Ascending aorta (tissue), 2 donors: ENCODE data around the gene LRRIQ1. TPM values are rescaled to one million over a fixed set of nuclear protein-coding genes. Genes with fewer than 3 reads are reported as not detected.
A peak's percentile ranks its signal among the peaks of the same experiment; 100 is the strongest.

Source experiments
- DNase-seq, 2 donors: peaks; one replicate each; pipeline ENCODE4 v3.0.0-alpha.2; 2019; ENCODE audit warnings: low spot score in 2 of 2
- H3K27ac ChIP-seq, 2 donors: fragments of 200-600 bp; sonication (generic); one replicate each; pipeline ENCODE4 v1.5.1; 2016 to 2017; ENCODE audit warnings: mild to moderate bottlenecking in 1 of 2
- H3K27me3 ChIP-seq: fragments of 200-600 bp; sonication (generic); one replicate; pipeline ENCODE4 v1.5.1; 2017
- H3K36me3 ChIP-seq, 2 donors: fragments of 200-600 bp; sonication (generic); one replicate each; pipeline ENCODE4 v1.5.1; 2016
- H3K4me1 ChIP-seq, 2 donors: fragments of 200-600 bp; sonication (generic); one replicate each; pipeline ENCODE4 v1.5.1; 2016 to 2017; ENCODE audit warnings: mild to moderate bottlenecking in 1 of 2
- H3K4me3 ChIP-seq, 2 donors: fragments of 200-600 bp; sonication (generic); one replicate each; pipeline ENCODE4 v1.5.1; 2016 to 2017; ENCODE audit warnings: mild to moderate bottlenecking in 1 of 2
- H3K9me3 ChIP-seq, 2 donors: fragments of 200-600 bp; sonication (generic); one replicate each; pipeline ENCODE4 v1.5.1; 2016
- intact Hi-C: fragments of 100-400 bp; cut with DNase I; formaldehyde crosslinking; loops from one replicate; pipeline ENCODE4 v1.15.1; 2023
- total RNA-seq: library from RNA; depleted of rRNA; stranded (reverse); fragments of >200 nt; gene quantifications from one replicate; pipeline ENCODE4 v1.1.0, GENCODE V29; 2016
- TF ChIP-seq, protein P1 (sequence below), 3 experiments: fragments of 200-600 bp in 2 of 3; fragments of 450-650 bp in 1 of 3; sonication (generic) in 2 of 3; IDR thresholded peaks; one replicate each; pipeline ENCODE4 v1.5.1; 2016 to 2019; ENCODE audit warnings: antibody characterized with exemption in 3 of 3, mild to moderate bottlenecking in 1 of 3, moderate library complexity in 1 of 3

Gene LRRIQ1
- total RNA-seq, 1 donor from 2014 or later: not detected

DNA sequence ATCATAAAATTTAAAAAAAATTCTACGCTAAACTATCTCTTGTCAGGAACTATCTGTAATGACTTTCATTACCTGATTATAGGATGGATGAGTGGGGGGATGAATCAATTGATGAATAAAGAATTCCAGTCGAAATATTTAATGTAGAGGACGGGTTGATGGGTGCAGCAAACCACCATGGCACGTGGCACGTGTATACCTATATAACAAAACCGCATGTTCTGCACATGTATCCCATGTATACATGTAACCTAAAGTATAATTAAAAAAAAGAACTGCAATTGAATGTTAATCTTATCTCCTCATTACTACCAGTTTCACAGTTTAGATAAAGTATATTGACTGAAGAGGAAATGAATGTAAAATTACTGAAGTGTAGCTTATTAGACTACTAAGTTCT is 23.4 kb downstream of the LRRIQ1 start:
- no peak overlapping the region for H3K4me3 ChIP-seq
- no peaks in the 10 kb centered on the region for H3K4me1 ChIP-seq
- H3K27me3 ChIP-seq: no peaks in the 10 kb centered on the region
- H3K36me3 ChIP-seq: no peaks in the 10 kb centered on the region
- intact Hi-C loops: no loop called here
- TF ChIP-seq, protein P1, sequence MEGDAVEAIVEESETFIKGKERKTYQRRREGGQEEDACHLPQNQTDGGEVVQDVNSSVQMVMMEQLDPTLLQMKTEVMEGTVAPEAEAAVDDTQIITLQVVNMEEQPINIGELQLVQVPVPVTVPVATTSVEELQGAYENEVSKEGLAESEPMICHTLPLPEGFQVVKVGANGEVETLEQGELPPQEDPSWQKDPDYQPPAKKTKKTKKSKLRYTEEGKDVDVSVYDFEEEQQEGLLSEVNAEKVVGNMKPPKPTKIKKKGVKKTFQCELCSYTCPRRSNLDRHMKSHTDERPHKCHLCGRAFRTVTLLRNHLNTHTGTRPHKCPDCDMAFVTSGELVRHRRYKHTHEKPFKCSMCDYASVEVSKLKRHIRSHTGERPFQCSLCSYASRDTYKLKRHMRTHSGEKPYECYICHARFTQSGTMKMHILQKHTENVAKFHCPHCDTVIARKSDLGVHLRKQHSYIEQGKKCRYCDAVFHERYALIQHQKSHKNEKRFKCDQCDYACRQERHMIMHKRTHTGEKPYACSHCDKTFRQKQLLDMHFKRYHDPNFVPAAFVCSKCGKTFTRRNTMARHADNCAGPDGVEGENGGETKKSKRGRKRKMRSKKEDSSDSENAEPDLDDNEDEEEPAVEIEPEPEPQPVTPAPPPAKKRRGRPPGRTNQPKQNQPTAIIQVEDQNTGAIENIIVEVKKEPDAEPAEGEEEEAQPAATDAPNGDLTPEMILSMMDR (IDR thresholded peaks at IDR 0.05): no peak
- DNase-seq: no peak
- no peaks in the 10 kb centered on the region for H3K9me3 ChIP-seq
- H3K27ac ChIP-seq: no peak overlapping the region

DNA sequence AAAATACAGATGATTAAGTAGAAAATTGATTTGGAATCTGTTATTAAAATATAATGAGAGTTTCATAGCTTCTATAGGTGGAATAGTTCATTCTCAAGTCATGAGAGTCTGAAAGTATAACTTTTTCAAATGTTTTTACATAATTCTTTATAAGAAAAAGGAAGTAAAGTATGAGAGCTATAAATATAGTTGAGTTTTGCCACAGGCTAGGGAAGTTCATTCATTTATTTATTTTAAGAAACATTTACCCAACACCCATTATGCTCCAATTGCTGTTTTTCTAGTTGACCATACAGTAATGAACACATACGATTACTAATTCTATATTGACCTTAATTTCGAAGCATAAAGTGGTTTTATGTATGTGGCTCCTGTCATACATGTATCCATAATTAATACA is 24.8 kb downstream of the LRRIQ1 start:
- TF ChIP-seq, protein P1 (IDR thresholded peaks at IDR 0.05): no peak
- Histone ChIP-seq H3K36me3 (no peaks in the 10 kb centered on the region), H3K9me3 (no peaks in the 10 kb centered on the region), H3K4me3 (no peak overlapping the region), H3K27me3 (no peaks in the 10 kb centered on the region), H3K4me1 (no peaks in the 10 kb centered on the region), H3K27ac (no peak overlapping the region)
- intact Hi-C loops: no loop called here
- DNase-seq: no peak

DNA sequence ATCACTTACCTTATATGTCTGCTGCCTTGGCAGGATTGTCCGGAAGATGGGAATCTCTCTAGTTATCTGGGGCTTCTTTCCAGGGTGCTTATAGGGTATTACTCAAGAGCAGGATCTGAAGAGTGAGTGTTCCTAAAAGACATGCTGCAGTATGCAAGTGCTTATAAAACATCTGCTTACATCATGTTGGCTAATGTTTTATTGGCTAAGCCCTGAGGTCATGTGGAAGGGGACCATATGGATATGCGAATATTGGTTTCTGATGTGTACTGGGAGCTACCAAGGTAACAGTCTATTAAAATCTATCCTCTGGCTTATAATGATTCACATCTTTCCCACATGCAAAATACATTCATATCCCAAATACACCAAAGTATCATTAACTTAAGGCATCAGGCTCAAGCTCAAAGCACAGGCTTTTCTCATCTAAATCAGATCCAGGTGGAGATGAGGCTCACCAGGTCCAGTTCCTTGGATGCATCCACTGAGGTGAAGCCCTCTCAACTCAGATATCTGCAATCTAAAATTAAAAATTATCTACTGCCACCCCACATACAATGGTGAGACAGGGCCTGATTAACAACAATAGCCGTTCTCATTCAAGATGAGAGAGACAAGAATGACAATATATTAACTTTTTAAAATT is 29.8 kb downstream of the LRRIQ1 start:
- no peak overlapping the region for H3K27ac ChIP-seq
- H3K36me3 ChIP-seq: no peaks in the 10 kb centered on the region
- H3K9me3 ChIP-seq: no peaks in the 10 kb centered on the region
- no peak overlapping the region for H3K4me3 ChIP-seq
- intact Hi-C loops: no loop called here
- TF ChIP-seq, protein P1 (IDR thresholded peaks at IDR 0.05): no peak
- no peaks in the 10 kb centered on the region for H3K4me1 ChIP-seq
- H3K27me3 ChIP-seq: no peaks in the 10 kb centered on the region
- no peak for DNase-seq

DNA sequence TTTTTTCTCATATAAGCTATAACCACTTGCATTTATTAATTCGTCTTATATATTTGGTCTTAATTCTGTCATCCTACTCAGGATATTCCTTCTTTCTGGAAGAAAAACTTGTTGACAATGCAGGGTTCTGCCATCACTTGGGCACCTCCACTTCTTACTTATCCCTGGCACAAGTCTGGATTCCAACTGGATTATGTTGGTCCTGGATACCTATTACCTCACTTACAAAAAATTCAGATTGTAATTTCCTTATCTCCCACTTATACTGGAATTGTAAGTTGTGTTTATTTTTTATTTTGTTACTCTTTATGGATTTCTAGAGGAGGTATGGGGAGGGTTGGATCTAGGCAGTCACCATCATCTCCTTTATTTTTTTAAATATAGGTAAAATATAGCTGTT is 36.7 kb downstream of the LRRIQ1 start:
- no peaks in the 10 kb centered on the region for H3K27me3 ChIP-seq
- H3K9me3 ChIP-seq: no peaks in the 10 kb centered on the region
- H3K4me1 ChIP-seq: no peaks in the 10 kb centered on the region
- intact Hi-C loops: no loop called here
- no peak overlapping the region for H3K4me3 ChIP-seq
- TF ChIP-seq, protein P1 (IDR thresholded peaks at IDR 0.05): no peak
- H3K27ac ChIP-seq: no peak overlapping the region
- H3K36me3 ChIP-seq: no peaks in the 10 kb centered on the region
- DNase-seq: no peak

DNA sequence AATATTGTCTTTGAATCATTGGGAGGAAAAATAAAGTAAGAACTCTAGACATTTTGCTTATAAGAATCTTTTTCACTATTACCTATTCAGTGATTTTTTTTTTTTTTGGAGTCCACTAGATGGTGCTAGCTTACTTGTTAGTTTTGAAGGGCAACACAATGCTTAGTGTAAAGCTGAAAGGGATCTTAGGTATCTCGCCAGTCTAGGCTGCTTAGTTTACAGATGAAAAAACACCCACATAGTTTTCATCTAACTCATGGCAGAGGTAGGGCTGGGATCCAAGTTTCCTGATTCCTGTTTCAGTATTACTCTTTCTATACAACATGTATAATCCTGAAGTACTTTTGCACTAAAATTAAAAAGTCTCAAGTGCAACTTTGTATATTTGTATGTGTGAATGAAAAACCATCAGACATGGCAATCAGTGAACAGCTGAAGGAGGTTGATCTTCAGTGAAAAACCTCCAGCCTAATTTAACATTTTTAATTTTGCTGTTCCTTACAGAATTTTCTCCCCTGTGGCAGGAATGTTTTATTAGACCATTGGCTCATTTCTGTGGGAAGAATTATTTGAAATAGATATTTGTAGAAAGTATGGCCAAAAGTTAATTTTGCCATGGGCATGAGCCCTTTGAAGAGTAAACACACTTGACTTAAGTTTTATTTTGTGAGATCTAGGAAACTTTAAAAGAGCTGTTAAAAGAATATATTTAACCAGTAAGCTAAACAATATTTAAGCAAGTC is 40.7 kb downstream of the LRRIQ1 start:
- no peak for DNase-seq
- intact Hi-C loops: no loop called here
- no peaks in the 10 kb centered on the region for H3K36me3 ChIP-seq
- TF ChIP-seq, protein P1 (IDR thresholded peaks at IDR 0.05): peak in 1 of 3 experiments; percentile 26
- H3K27me3 ChIP-seq: no peaks in the 10 kb centered on the region
- H3K4me1 ChIP-seq: no peaks in the 10 kb centered on the region
- H3K9me3 ChIP-seq: no peaks in the 10 kb centered on the region
- no peak overlapping the region for H3K4me3 ChIP-seq
- no peak overlapping the region for H3K27ac ChIP-seq
